ENCODE results near the gene FAM234A.
"Not testable (repeated sequence)": the region's sequence is repeated elsewhere in the genome, so short reads cannot be mapped to it uniquely, and the experiment has no call there.

The FAM234A gene

GRCh38 chr16:266258-267164 is 31.9 kb downstream of the FAM234A start:
- peak; percentile 12 for DNase-seq

- not testable (repeated sequence) for DNase-seq
Measured at GRCh38 chr16:267562-267961, 32.9 kb downstream of the FAM234A start.

- DNase-seq: no peak
Measured at GRCh38 chr16:268141-269053, 33.8 kb downstream of the FAM234A start.

GRCh38 chr16:269061-269796 is 34.6 kb downstream of the FAM234A start:
- DNase-seq: no peak

- DNase-seq: no peak
Measured at GRCh38 chr16:270381-271255, 36.0 kb downstream of the FAM234A start.

GRCh38 chr16:272633-273546 is 38.3 kb downstream of the FAM234A start:
- DNase-seq: no peak

- DNase-seq: no peak
Measured at GRCh38 chr16:273547-274421, 39.2 kb downstream of the FAM234A start.

- no peak for DNase-seq
Measured at GRCh38 chr16:275041-275641, 40.5 kb downstream of the FAM234A start.

GRCh38 chr16:275786-276232 is 41.2 kb downstream of the FAM234A start, which contains the start of gene RGS11:
Gene RGS11, minus strand, starts transcription at chr16:275944. Its CDS starts 33 bp downstream, at chr16:275911.
- no peak for DNase-seq

- no peak for DNase-seq
Measured at GRCh38 chr16:276426-277077, 41.9 kb downstream of the FAM234A start.

GRCh38 chr16:278863-279366 is 44.3 kb downstream of the FAM234A start:
- no peak for DNase-seq

- DNase-seq: no peak
Measured at GRCh38 chr16:279531-279930, 44.9 kb downstream of the FAM234A start.

GRCh38 chr16:280005-280460 is 45.4 kb downstream of the FAM234A start:
- DNase-seq: no peak

GRCh38 chr16:280552-280951 is 45.9 kb downstream of the FAM234A start, which contains the start of gene ARHGDIG:
Gene ARHGDIG, plus strand, starts transcription at chr16:280591. Its CDS starts 90 bp downstream, at chr16:280681.
- DNase-seq: no peak

GRCh38 chr16:280991-281659 is 46.5 kb downstream of the FAM234A start:
- DNase-seq: no peak

- no peak for DNase-seq
Measured at GRCh38 chr16:281660-282255, 47.1 kb downstream of the FAM234A start.

GRCh38 chr16:282491-282890 is 47.9 kb downstream of the FAM234A start:
- DNase-seq: no peak

Measured in activated CD8-positive, alpha-beta memory T cell treated with anti-CD3 and anti-CD28 coated beads, Interleukin-2, amount 50 U/mL, for 4 hours (primary cell).